ENCODE results near the gene ORC4. TPM values are rescaled to one million over a fixed set of nuclear protein-coding genes. Genes with fewer than 3 reads are reported as not detected.
A peak's percentile ranks its signal among the peaks of the same experiment; 100 is the strongest.

ORC4 gene
- total and polyA plus RNA-seq, 2 donors (not counting 3 experiments of a cell fraction or from before 2014, with no cell fraction given), result 25.2 to 27.0 TPM

GRCh38 chr2:148021059-148021861, 723 bp upstream of the ORC4 start, which contains the start of gene MBD5:
TSS of gene MBD5 (plus strand) at chr2:148021091.
- FAIRE-seq (no peak), DNase-seq (ENCODE audit: low read depth, low spot score) (peak; percentile 67)
- intact Hi-C loops (cut with micrococcal nuclease), result loop anchor here (2.0 kb wide), 4 partner anchors 76 to 624 kb away; partner anchors contain the start of genes ACVR2A and EPC2
- dilution Hi-C loops (cut with MboI; ENCODE audit: extremely low pct_ligation_motif_present, low sequenced_read_pairs), result no loop called here
- H3K9ac ChIP-seq (replicated peaks; ENCODE audit: extremely low read depth, insufficient read depth, low read length), result peak within 1 kb of the TSS; percentile 91
- H3K4me2 ChIP-seq (ENCODE audit: insufficient read depth, low read length), result peak within 1 kb of the TSS; percentile 99
- H4K20me1 ChIP-seq (replicated peaks; ENCODE audit: control insufficient read depth, extremely low read depth, insufficient read depth, low read length), result no peaks in the 10 kb centered on the region
- POLR2A ChIA-PET, result interaction anchor here (0.6 to 1.5 kb wide), 9 partner anchors 8 to 1885 kb away, joined by 3 to 15 read pairs (median 5); no protein-coding TSS in a partner anchor
- peaks cover 66% of the 10 kb centered on the region for H3K79me2 ChIP-seq (ENCODE audit: control insufficient read depth, insufficient read depth, low read length)
- H3K9me1 ChIP-seq (replicated peaks; ENCODE audit: control insufficient read depth, extremely low read depth, insufficient read depth, low read length), result no peaks in the 10 kb centered on the region
- peak within 1 kb of the TSS; percentile 74 for H3K27ac ChIP-seq (ENCODE audit: insufficient read depth, low read depth, low read length)
- peak within 1 kb of the TSS; percentile 88 for H2AFZ ChIP-seq (ENCODE audit: low read depth, low read length)
- no peaks in the 10 kb centered on the region for H3K36me3 ChIP-seq (ENCODE audit: control insufficient read depth in 2 of 2, extremely low read depth in 1 of 2, insufficient read depth in 2 of 2, low read length in 2 of 2)
- no peak for TF ChIP-seq JUN (IDR thresholded peaks at IDR 0.05; ENCODE audit: borderline replicate concordance, insufficient read depth, insufficient read length, low read depth)
- no peak for TF ChIP-seq CTCF (IDR thresholded peaks at IDR 0.05; ENCODE audit: extremely low read depth in 1 of 2, insufficient read depth in 1 of 2, low read depth in 1 of 2, low read length in 2 of 2)
- no peak for TF ChIP-seq POLR2A (IDR thresholded peaks at IDR 0.05; ENCODE audit: low read depth, low read length)
- no peak for TF ChIP-seq FOS (IDR thresholded peaks at IDR 0.05; ENCODE audit: borderline replicate concordance, insufficient read depth, low read length)
- TF ChIP-seq, protein P1, sequence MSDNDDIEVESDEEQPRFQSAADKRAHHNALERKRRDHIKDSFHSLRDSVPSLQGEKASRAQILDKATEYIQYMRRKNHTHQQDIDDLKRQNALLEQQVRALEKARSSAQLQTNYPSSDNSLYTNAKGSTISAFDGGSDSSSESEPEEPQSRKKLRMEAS (IDR thresholded peaks at IDR 0.05; ENCODE audit: insufficient read depth, insufficient read length), result no peak
- TF ChIP-seq EZH2 (IDR thresholded peaks at IDR 0.05; ENCODE audit: borderline replicate concordance, low read depth, low read length, severe bottlenecking), result no peak
- CTCF ChIA-PET, result interaction anchor here (0.6 to 4.9 kb wide), 16 partner anchors 11 to 996 kb away, joined by 3 to 59 read pairs (median 4); partner anchors contain the start of gene EPC2
- peaks cover 25% of the 10 kb centered on the region for H3K4me1 ChIP-seq (ENCODE audit: control insufficient read depth, extremely low read depth, insufficient read depth, low read length)
- H3K9me3 ChIP-seq (replicated peaks; ENCODE audit: control insufficient read depth, insufficient read depth, low read length), result no peaks in the 10 kb centered on the region
- peak within 1 kb of the TSS; percentile 77 to 88 (median 88) for H3K4me3 ChIP-seq (replicated peaks in 1 of 3; ENCODE audit: insufficient read depth in 1 of 3, low read depth in 1 of 3, low read length in 3 of 3)
- BruUV-seq (replicated peaks), result TSS peak; percentile 35
- H3K27me3 ChIP-seq (ENCODE audit: control insufficient read depth in 2 of 2, insufficient read depth in 2 of 2, low read length in 2 of 2), result no peaks in the 10 kb centered on the region

All from endothelial cell of umbilical vein (primary cell).